ENCODE measurements around the gene GALNT15. TPM values are rescaled to one million over a fixed set of nuclear protein-coding genes. Genes with fewer than 3 reads are reported as not detected.

The GALNT15 gene
- total RNA-seq, 2 experiments from 2014 or later, result not detected

- POLR2A ChIA-PET, result no interaction called here
- no peak overlapping the region for H3K27ac Mint-ChIP-seq
Measured at GRCh38 chr3:16142350-16143025, 32.0 kb upstream of the GALNT15 start.

GRCh38 chr3:16143861-16144447, 30.5 kb upstream of the GALNT15 start:
- peaks cover 10% of the 10 kb centered on the region for H3K4me1 Mint-ChIP-seq (ENCODE audit: low read depth)
- no peak for TF ChIP-seq CTCF (IDR thresholded peaks at IDR 0.05)
- no peak overlapping the region for H3K27ac Mint-ChIP-seq
- Histone ChIP-seq H3K27ac (ENCODE audit: low read depth in 1 of 2, low read length in 2 of 2) (no peak overlapping the region), H3K4me1 (ENCODE audit: insufficient read depth, low read length) (no peaks in the 10 kb centered on the region), H3K9me3 (ENCODE audit: control insufficient read depth in 1 of 2, insufficient read depth in 1 of 2, low read length in 2 of 2) (peaks cover 0 to 15% of the 10 kb centered on the region in 2 experiments), H3K36me3 (ENCODE audit: insufficient read depth, low read length) (no peaks in the 10 kb centered on the region), H3K4me3 (ENCODE audit: low read length) (no peak overlapping the region), H3K27me3 (ENCODE audit: control insufficient read depth in 1 of 2, insufficient read depth in 2 of 2, low read length in 2 of 2) (no peaks in the 10 kb centered on the region)
- POLR2A ChIA-PET, result no interaction called here
- intact Hi-C loops (cut with DNase I, micrococcal nuclease), result no loop called here
- CTCF ChIA-PET, result no interaction called here
- ATAC-seq (ENCODE audit: poor library complexity) (no peak), DNase-seq (no peak)
- no peaks in the 10 kb centered on the region for H3K27me3 Mint-ChIP-seq
- no peak overlapping the region for H3K4me3 Mint-ChIP-seq
- H3K36me3 Mint-ChIP-seq (ENCODE audit: low read depth), result no peaks in the 10 kb centered on the region
- H3K9me3 Mint-ChIP-seq, result peaks cover 6% of the 10 kb centered on the region

More at GRCh38 chr3:16142350-16143025, 32.0 kb upstream of the GALNT15 start:
- Mint-ChIP-seq H3K4me3 (no peak overlapping the region), H3K36me3 (ENCODE audit: low read depth) (no peaks in the 10 kb centered on the region), H3K4me1 (ENCODE audit: low read depth) (peaks cover 6% of the 10 kb centered on the region), H3K9me3 (peaks cover 6% of the 10 kb centered on the region), H3K27me3 (no peaks in the 10 kb centered on the region)
- Histone ChIP-seq H3K27me3 (ENCODE audit: control insufficient read depth in 1 of 2, insufficient read depth in 2 of 2, low read length in 2 of 2) (no peaks in the 10 kb centered on the region), H3K9me3 (ENCODE audit: control insufficient read depth in 1 of 2, insufficient read depth in 1 of 2, low read length in 2 of 2) (peaks cover 0 to 18% of the 10 kb centered on the region in 2 experiments), H3K4me3 (ENCODE audit: low read length) (no peak overlapping the region), H3K27ac (ENCODE audit: low read depth in 1 of 2, low read length in 2 of 2) (no peak overlapping the region), H3K4me1 (ENCODE audit: insufficient read depth, low read length) (no peaks in the 10 kb centered on the region), H3K36me3 (ENCODE audit: insufficient read depth, low read length) (no peaks in the 10 kb centered on the region)
- ATAC-seq (ENCODE audit: poor library complexity) (no peak), DNase-seq (no peak)
- no peak for TF ChIP-seq CTCF (IDR thresholded peaks at IDR 0.05)
- intact Hi-C loops (cut with DNase I, micrococcal nuclease), result no loop called here
- CTCF ChIA-PET, result no interaction called here

- Histone ChIP-seq H3K4me1 (ENCODE audit: insufficient read depth, low read length) (no peaks in the 10 kb centered on the region), H3K4me3 (ENCODE audit: low read length) (no peak overlapping the region), H3K27me3 (ENCODE audit: control insufficient read depth in 1 of 2, insufficient read depth in 2 of 2, low read length in 2 of 2) (no peaks in the 10 kb centered on the region), H3K9me3 (ENCODE audit: control insufficient read depth in 1 of 2, insufficient read depth in 1 of 2, low read length in 2 of 2) (peaks cover 0 to 16% of the 10 kb centered on the region in 2 experiments), H3K27ac (ENCODE audit: low read depth in 1 of 2, low read length in 2 of 2) (no peak overlapping the region), H3K36me3 (ENCODE audit: insufficient read depth, low read length) (no peaks in the 10 kb centered on the region)
- Mint-ChIP-seq H3K27ac (no peak overlapping the region), H3K4me3 (no peak overlapping the region), H3K9me3 (peaks cover 6% of the 10 kb centered on the region), H3K36me3 (ENCODE audit: low read depth) (no peaks in the 10 kb centered on the region), H3K4me1 (ENCODE audit: low read depth) (peaks cover 10% of the 10 kb centered on the region), H3K27me3 (no peaks in the 10 kb centered on the region)
- no peak for ATAC-seq (ENCODE audit: poor library complexity)
- intact Hi-C loops (cut with DNase I, micrococcal nuclease), result no loop called here
- ChIA-PET POLR2A (no interaction called here), CTCF (no interaction called here)
- no peak for DNase-seq
- TF ChIP-seq CTCF (IDR thresholded peaks at IDR 0.05), result no peak
Measured at GRCh38 chr3:16145176-16145575, 29.3 kb upstream of the GALNT15 start.
